Measurements from ENCODE around the gene NFATC4.

- TF ChIP-seq POLR2A (IDR thresholded peaks at IDR 0.05) = no peak
- TF ChIP-seq, protein P1, sequence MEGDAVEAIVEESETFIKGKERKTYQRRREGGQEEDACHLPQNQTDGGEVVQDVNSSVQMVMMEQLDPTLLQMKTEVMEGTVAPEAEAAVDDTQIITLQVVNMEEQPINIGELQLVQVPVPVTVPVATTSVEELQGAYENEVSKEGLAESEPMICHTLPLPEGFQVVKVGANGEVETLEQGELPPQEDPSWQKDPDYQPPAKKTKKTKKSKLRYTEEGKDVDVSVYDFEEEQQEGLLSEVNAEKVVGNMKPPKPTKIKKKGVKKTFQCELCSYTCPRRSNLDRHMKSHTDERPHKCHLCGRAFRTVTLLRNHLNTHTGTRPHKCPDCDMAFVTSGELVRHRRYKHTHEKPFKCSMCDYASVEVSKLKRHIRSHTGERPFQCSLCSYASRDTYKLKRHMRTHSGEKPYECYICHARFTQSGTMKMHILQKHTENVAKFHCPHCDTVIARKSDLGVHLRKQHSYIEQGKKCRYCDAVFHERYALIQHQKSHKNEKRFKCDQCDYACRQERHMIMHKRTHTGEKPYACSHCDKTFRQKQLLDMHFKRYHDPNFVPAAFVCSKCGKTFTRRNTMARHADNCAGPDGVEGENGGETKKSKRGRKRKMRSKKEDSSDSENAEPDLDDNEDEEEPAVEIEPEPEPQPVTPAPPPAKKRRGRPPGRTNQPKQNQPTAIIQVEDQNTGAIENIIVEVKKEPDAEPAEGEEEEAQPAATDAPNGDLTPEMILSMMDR (IDR thresholded peaks at IDR 0.05) = no peak
Measured at GRCh38 chr14:24322672-24323071, 45.3 kb upstream of the NFATC4 start.

Measured in tibial nerve (tissue), 3 donors.